HL-60 (cell line): ENCODE measurements around the gene SCGB1D2.
"Not testable (repeated sequence)": the region's sequence is repeated elsewhere in the genome, so short reads cannot be mapped to it uniquely, and the experiment has no call there.

Source experiments
- CTCF ChIP-seq: IDR thresholded peaks from one replicate; pipeline ENCODE4 v1.5.1; 2011; ENCODE audit warnings: low read length, control low read depth, inconsistent platforms; ENCODE audit not compliant: insufficient read depth
- POLR2AphosphoS5 ChIP-seq: IDR thresholded peaks from 2 replicates; pipeline ENCODE4 v1.6.1; 2012; ENCODE audit warnings: low read depth
- REST ChIP-seq: IDR thresholded peaks from 2 replicates; pipeline ENCODE4 v1.6.1; 2012; ENCODE audit warnings: low read depth; ENCODE audit not compliant: insufficient replicate concordance
- SPI1 ChIP-seq: IDR thresholded peaks from 2 replicates; pipeline ENCODE4 v1.6.1; 2012; ENCODE audit warnings: low read depth, mild to moderate bottlenecking, borderline replicate concordance

- not testable (repeated sequence) for TF ChIP-seq CTCF, REST, POLR2AphosphoS5, SPI1
Measured at GRCh38 chr11:62195010-62195409, 47.0 kb upstream of the SCGB1D2 start.
